ENCODE results near the gene DCDC2C. TPM values are rescaled to one million over a fixed set of nuclear protein-coding genes. Genes with fewer than 3 reads are reported as not detected.

Gene DCDC2C
- total RNA-seq, 1 experiment from 2014 or later = not detected

DNA sequence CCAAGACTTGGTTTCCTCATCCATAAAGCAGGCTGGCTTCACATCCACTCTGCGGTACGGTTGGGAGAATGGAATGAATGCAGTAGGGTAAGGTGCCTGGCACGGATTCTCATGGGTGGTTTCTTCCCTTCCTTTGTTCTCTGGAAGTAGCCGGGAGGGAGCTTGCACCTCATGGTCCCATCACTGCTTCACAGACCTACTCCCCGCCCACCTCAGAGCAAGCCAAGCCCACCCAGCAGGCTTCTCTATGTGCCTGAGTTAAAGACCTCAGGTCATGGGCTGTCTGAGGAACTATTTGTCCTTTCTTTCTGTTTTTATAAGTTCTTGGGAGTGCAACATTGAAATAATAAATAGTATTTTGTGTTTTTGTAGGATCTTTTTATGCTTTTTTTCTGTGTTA lies 3.5 kb downstream of the DCDC2C start:
- no peak overlapping the region for H3K27ac ChIP-seq (ENCODE audit: low read length)
- intact Hi-C loops (cut with micrococcal nuclease) = no loop called here
- H3K4me3 ChIP-seq (ENCODE audit: low read length) = no peak overlapping the region
- H3K79me2 ChIP-seq (ENCODE audit: low read length) = no peaks in the 10 kb centered on the region
- H2AFZ ChIP-seq (ENCODE audit: low read length) = no peak overlapping the region
- H3K9me3 ChIP-seq (ENCODE audit: low read length) = no peaks in the 10 kb centered on the region
- no peaks in the 10 kb centered on the region for H4K20me1 ChIP-seq (ENCODE audit: low read length)
- H3K4me1 ChIP-seq (ENCODE audit: insufficient read depth, low read length) = no peaks in the 10 kb centered on the region
- DNase-seq (no peak), ATAC-seq (no peak)
- H3K9me2 ChIP-seq (replicated peaks; ENCODE audit: low read length) = no peaks in the 10 kb centered on the region
- CTCF ChIA-PET = no interaction called here
- H3K9ac ChIP-seq (ENCODE audit: low read length) = no peak overlapping the region
- POLR2A ChIA-PET (ENCODE audit: unreplicated experiment) = no interaction called here
- no peaks in the 10 kb centered on the region for H3F3A ChIP-seq (ENCODE audit: low read length, unreplicated experiment)
- H3K27me3 ChIP-seq (ENCODE audit: low read length) = peaks cover 30% of the 10 kb centered on the region
- no peak overlapping the region for H3K4me2 ChIP-seq (ENCODE audit: low read length)
- no TSS peak for BruUV-seq (replicated peaks)
- no peaks in the 10 kb centered on the region for H3K36me3 ChIP-seq (ENCODE audit: low read depth, low read length)
- TF ChIP-seq EZH2 (IDR thresholded peaks at IDR 0.05; ENCODE audit: low read length, unreplicated experiment) = no peak
- TF ChIP-seq EZH2phosphoT487 (IDR thresholded peaks at IDR 0.05; ENCODE audit: borderline replicate concordance, low read length) = no peak
- TF ChIP-seq CTCF (conservative IDR thresholded peaks at IDR 0.05; ENCODE audit: low read depth, low read length) = no peak

- CTCF ChIA-PET = no interaction called here
- no peak for ATAC-seq
- DNase-seq = no peak
Observed at GRCh38 chr2:3708576-3708975, 5.2 kb downstream of the DCDC2C start.

GRCh38 chr2:3709225-3709624 lies 5.8 kb downstream of the DCDC2C start:
- CTCF ChIA-PET = no interaction called here
- Histone ChIP-seq H3F3A (ENCODE audit: low read length, unreplicated experiment) (no peaks in the 10 kb centered on the region), H4K20me1 (ENCODE audit: low read length) (no peaks in the 10 kb centered on the region), H3K4me3 (ENCODE audit: low read length) (no peak overlapping the region), H3K9me2 (replicated peaks; ENCODE audit: low read length) (no peaks in the 10 kb centered on the region), H2AFZ (ENCODE audit: low read length) (no peak overlapping the region), H3K9me3 (ENCODE audit: low read length) (no peaks in the 10 kb centered on the region), H3K4me2 (ENCODE audit: low read length) (no peak overlapping the region), H3K79me2 (ENCODE audit: low read length) (no peaks in the 10 kb centered on the region), H3K4me1 (ENCODE audit: insufficient read depth, low read length) (no peaks in the 10 kb centered on the region), H3K27ac (ENCODE audit: low read length) (no peak overlapping the region), H3K36me3 (ENCODE audit: low read depth, low read length) (no peaks in the 10 kb centered on the region), H3K27me3 (ENCODE audit: low read length) (peaks cover 42% of the 10 kb centered on the region), H3K9ac (ENCODE audit: low read length) (no peak overlapping the region)
- intact Hi-C loops (cut with micrococcal nuclease) = no loop called here
- ATAC-seq = no peak
- TF ChIP-seq EZH2phosphoT487 (IDR thresholded peaks at IDR 0.05; ENCODE audit: borderline replicate concordance, low read length) (no peak), EZH2 (IDR thresholded peaks at IDR 0.05; ENCODE audit: low read length, unreplicated experiment) (no peak), CTCF (conservative IDR thresholded peaks at IDR 0.05; ENCODE audit: low read depth, low read length) (no peak)
- POLR2A ChIA-PET (ENCODE audit: unreplicated experiment) = no interaction called here
- no TSS peak for BruUV-seq (replicated peaks)
- DNase-seq = no peak

More at GRCh38 chr2:3708576-3708975, 5.2 kb downstream of the DCDC2C start:
- H3K4me3 ChIP-seq (ENCODE audit: low read length) = no peak overlapping the region
- H3K9me2 ChIP-seq (replicated peaks; ENCODE audit: low read length) = no peaks in the 10 kb centered on the region
- TF ChIP-seq EZH2phosphoT487 (IDR thresholded peaks at IDR 0.05; ENCODE audit: borderline replicate concordance, low read length) = no peak
- TF ChIP-seq EZH2 (IDR thresholded peaks at IDR 0.05; ENCODE audit: low read length, unreplicated experiment) = no peak
- no peak for TF ChIP-seq CTCF (conservative IDR thresholded peaks at IDR 0.05; ENCODE audit: low read depth, low read length)
- peaks cover 40% of the 10 kb centered on the region for H3K27me3 ChIP-seq (ENCODE audit: low read length)
- no peaks in the 10 kb centered on the region for H4K20me1 ChIP-seq (ENCODE audit: low read length)
- H3K9ac ChIP-seq (ENCODE audit: low read length) = no peak overlapping the region
- POLR2A ChIA-PET (ENCODE audit: unreplicated experiment) = no interaction called here
- no peak overlapping the region for H3K4me2 ChIP-seq (ENCODE audit: low read length)
- no peak overlapping the region for H3K27ac ChIP-seq (ENCODE audit: low read length)
- H3K4me1 ChIP-seq (ENCODE audit: insufficient read depth, low read length) = no peaks in the 10 kb centered on the region
- H3K9me3 ChIP-seq (ENCODE audit: low read length) = no peaks in the 10 kb centered on the region
- H3F3A ChIP-seq (ENCODE audit: low read length, unreplicated experiment) = no peaks in the 10 kb centered on the region
- intact Hi-C loops (cut with micrococcal nuclease) = no loop called here
- H3K79me2 ChIP-seq (ENCODE audit: low read length) = no peaks in the 10 kb centered on the region
- BruUV-seq (replicated peaks) = no TSS peak
- H2AFZ ChIP-seq (ENCODE audit: low read length) = no peak overlapping the region
- H3K36me3 ChIP-seq (ENCODE audit: low read depth, low read length) = no peaks in the 10 kb centered on the region
